Measurements from ENCODE around the gene NF2. TPM values are rescaled to one million over a fixed set of nuclear protein-coding genes. Genes with fewer than 3 reads are reported as not detected.

NF2 gene
- total RNA-seq (ENCODE audit: unreplicated experiment), result 35.4 TPM
- long read RNA-seq, partial matches to known transcripts, result 3 of 14 reads
- long read RNA-seq, other reads (novel, unspliced or antisense), result 10 of 14 reads

DNA sequence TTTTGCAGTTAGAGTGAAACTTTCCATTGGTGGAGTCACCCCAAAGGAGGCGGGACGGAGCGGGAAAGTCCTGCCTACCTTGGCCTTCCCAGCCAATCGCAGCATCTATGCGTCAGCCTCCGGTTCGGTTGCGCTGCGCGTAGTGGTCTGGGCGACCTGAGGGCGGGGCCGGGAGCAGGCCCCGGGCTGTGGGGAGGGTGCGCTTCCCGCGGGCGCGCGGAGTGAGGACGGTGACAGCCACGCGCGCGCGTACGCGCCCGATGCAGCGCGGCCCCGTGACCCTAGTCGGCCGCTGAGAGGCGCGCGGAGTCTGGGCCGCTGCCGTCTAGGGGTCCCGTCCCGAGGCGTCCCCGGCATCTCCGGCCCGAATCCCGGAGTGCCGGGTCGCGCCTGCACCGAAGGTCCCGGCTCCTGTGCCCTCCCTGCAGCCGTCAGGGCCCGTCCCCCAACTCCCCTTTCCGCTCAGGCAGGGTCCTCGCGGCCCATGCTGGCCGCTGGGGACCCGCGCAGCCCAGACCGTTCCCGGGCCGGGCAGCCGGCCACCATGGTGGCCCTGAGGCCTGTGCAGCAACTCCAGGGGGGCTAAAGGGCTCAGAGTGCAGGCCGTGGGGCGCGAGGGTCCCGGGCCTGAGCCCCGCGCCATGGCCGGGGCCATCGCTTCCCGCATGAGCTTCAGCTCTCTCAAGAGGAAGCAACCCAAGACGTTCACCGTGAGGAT is at the start of gene NF2:
Gene NF2 (plus strand): TSS at position 276 of the 718 bp plus-strand sequence. CDS start 366 bp downstream, at position 642.
- peak within 1 kb of the TSS; percentile 38 for H3K27ac Mint-ChIP-seq (ENCODE audit: unreplicated experiment)
- peak; percentile 97 for DNase-seq
- no peak for TF ChIP-seq CTCF (IDR thresholded peaks at IDR 0.05; ENCODE audit: partially characterized antibody, unreplicated experiment)
- peaks cover 6% of the 10 kb centered on the region for H3K27me3 Mint-ChIP-seq (ENCODE audit: unreplicated experiment)
- no peaks in the 10 kb centered on the region for H3K36me3 Mint-ChIP-seq (ENCODE audit: unreplicated experiment)
- peak within 1 kb of the TSS; percentile 92 for H3K4me3 Mint-ChIP-seq (ENCODE audit: unreplicated experiment)
- H3K9me3 Mint-ChIP-seq (ENCODE audit: unreplicated experiment), result no peaks in the 10 kb centered on the region
- H3K4me1 Mint-ChIP-seq (ENCODE audit: low read depth, unreplicated experiment), result no peaks in the 10 kb centered on the region

- no peak for TF ChIP-seq CTCF (IDR thresholded peaks at IDR 0.05; ENCODE audit: partially characterized antibody, unreplicated experiment)
- peaks cover 3% of the 10 kb centered on the region for H3K27me3 Mint-ChIP-seq (ENCODE audit: unreplicated experiment)
- DNase-seq, result no peak
- H3K9me3 Mint-ChIP-seq (ENCODE audit: unreplicated experiment), result peaks cover 4% of the 10 kb centered on the region
- peak overlapping the region; percentile 79 for H3K27ac Mint-ChIP-seq (ENCODE audit: unreplicated experiment)
- no peak overlapping the region for H3K4me3 Mint-ChIP-seq (ENCODE audit: unreplicated experiment)
- H3K36me3 Mint-ChIP-seq (ENCODE audit: unreplicated experiment), result peaks cover 10% of the 10 kb centered on the region
- H3K4me1 Mint-ChIP-seq (ENCODE audit: low read depth, unreplicated experiment), result peaks cover 2% of the 10 kb centered on the region
These were observed 48.3 kb upstream of the NF2 start for GRCh38 chr22:29555065-29555644.

GRCh38 chr22:29559030-29559429 is 44.4 kb upstream of the NF2 start:
- Mint-ChIP-seq H3K4me3 (ENCODE audit: unreplicated experiment) (no peak overlapping the region), H3K27me3 (ENCODE audit: unreplicated experiment) (peaks cover 2% of the 10 kb centered on the region), H3K36me3 (ENCODE audit: unreplicated experiment) (peaks cover 11% of the 10 kb centered on the region), H3K9me3 (ENCODE audit: unreplicated experiment) (no peaks in the 10 kb centered on the region), H3K27ac (ENCODE audit: unreplicated experiment) (no peak overlapping the region), H3K4me1 (ENCODE audit: low read depth, unreplicated experiment) (no peaks in the 10 kb centered on the region)
- no peak for TF ChIP-seq CTCF (IDR thresholded peaks at IDR 0.05; ENCODE audit: partially characterized antibody, unreplicated experiment)
- no peak for DNase-seq

DNA sequence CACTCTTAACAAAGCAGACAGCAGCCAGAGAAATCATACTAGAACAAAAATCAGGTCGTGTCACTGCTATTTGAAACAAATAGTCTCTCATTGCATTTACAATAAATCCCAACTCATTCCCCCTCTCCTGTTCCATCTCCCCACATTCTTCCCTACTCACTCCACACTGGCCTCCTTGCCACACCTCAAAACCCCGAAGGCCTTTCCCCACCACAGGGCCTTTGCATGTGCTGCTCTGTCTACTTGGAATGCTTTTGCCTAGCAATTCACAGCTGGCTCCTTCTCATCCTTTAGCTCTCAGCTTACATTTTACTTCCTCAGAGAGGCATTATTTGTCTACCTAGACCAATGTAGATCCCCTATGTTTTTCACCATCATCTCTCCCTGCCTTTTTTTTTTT is 43.6 kb upstream of the NF2 start:
- no peak overlapping the region for H3K4me3 Mint-ChIP-seq (ENCODE audit: unreplicated experiment)
- peaks cover 14% of the 10 kb centered on the region for H3K36me3 Mint-ChIP-seq (ENCODE audit: unreplicated experiment)
- H3K4me1 Mint-ChIP-seq (ENCODE audit: low read depth, unreplicated experiment), result peaks cover 2% of the 10 kb centered on the region
- DNase-seq, result no peak
- no peak for TF ChIP-seq CTCF (IDR thresholded peaks at IDR 0.05; ENCODE audit: partially characterized antibody, unreplicated experiment)
- H3K27me3 Mint-ChIP-seq (ENCODE audit: unreplicated experiment), result peaks cover 2% of the 10 kb centered on the region
- H3K9me3 Mint-ChIP-seq (ENCODE audit: unreplicated experiment), result no peaks in the 10 kb centered on the region
- H3K27ac Mint-ChIP-seq (ENCODE audit: unreplicated experiment), result no peak overlapping the region

All from glutamatergic neuron (in vitro differentiated cells).